ENCODE results near the gene NOMO2.
"Not testable (repeated sequence)": the region's sequence is repeated elsewhere in the genome, so short reads cannot be mapped to it uniquely, and the experiment has no call there.

- not testable (repeated sequence) for TF ChIP-seq POLR2AphosphoS5 (IDR thresholded peaks at IDR 0.05; ENCODE audit: low read depth, low read length); CTCF (IDR thresholded peaks at IDR 0.05 in 2 of 3, conservative IDR thresholded peaks at IDR 0.05 in 1 of 3; ENCODE audit: borderline replicate concordance in 1 of 3, insufficient read depth in 1 of 3, low read depth in 2 of 3, low read length in 2 of 3); MAX (IDR thresholded peaks at IDR 0.05); ZFX (IDR thresholded peaks at IDR 0.05); JUND (IDR thresholded peaks at IDR 0.05); EZH2 (IDR thresholded peaks at IDR 0.05); SP1 (IDR thresholded peaks at IDR 0.05; ENCODE audit: low read depth); REST (IDR thresholded peaks at IDR 0.05; ENCODE audit: low read depth); POLR2A (IDR thresholded peaks at IDR 0.05; ENCODE audit: borderline replicate concordance, extremely low read depth, insufficient read depth, insufficient read length)
Observed at GRCh38 chr16:18522637-18523036, 39.3 kb downstream of the NOMO2 start.

Data from HCT116 (cell line).